GM21529 (cell line): ENCODE measurements around the gene PEX26.
"Not testable (repeated sequence)": the region's sequence is repeated elsewhere in the genome, so short reads cannot be mapped to it uniquely, and the experiment has no call there.

Source experiments
- ATAC-seq: cut with Tn5 transposase; IDR thresholded peaks from one replicate; pipeline ENCODE4 v1.9.1; 2021; ENCODE audit not compliant: unreplicated experiment

PEX26 gene

GRCh38 chr22:18070556-18071306 lies 7.1 kb upstream of the PEX26 start:
- ATAC-seq = no peak

- not testable (repeated sequence) for ATAC-seq
These were observed 6.4 kb upstream of the PEX26 start for GRCh38 chr22:18071307-18071967.

- ATAC-seq = no peak
These were observed 5.9 kb upstream of the PEX26 start for GRCh38 chr22:18071968-18072310.

- ATAC-seq = no peak
These were observed 4.3 kb upstream of the PEX26 start for GRCh38 chr22:18073467-18073866.

GRCh38 chr22:18073927-18074326 lies 3.9 kb upstream of the PEX26 start:
- not testable (repeated sequence) for ATAC-seq

GRCh38 chr22:18075101-18075719 lies 2.6 kb upstream of the PEX26 start:
- ATAC-seq = no peak

- no peak for ATAC-seq
These were observed 1.9 kb upstream of the PEX26 start for GRCh38 chr22:18075720-18076497.

GRCh38 chr22:18077087-18077638 lies 627 bp upstream of the PEX26 start:
- no peak for ATAC-seq

GRCh38 chr22:18078329-18079041 lies 695 bp downstream of the PEX26 start:
- peak; percentile 22 for ATAC-seq

GRCh38 chr22:18079706-18080233 lies 2.0 kb downstream of the PEX26 start:
- no peak for ATAC-seq

- no peak for ATAC-seq
These were observed 3.6 kb downstream of the PEX26 start for GRCh38 chr22:18081416-18081815.

GRCh38 chr22:18082467-18082866 lies 4.7 kb downstream of the PEX26 start:
- no peak for ATAC-seq

GRCh38 chr22:18083406-18083805 lies 5.6 kb downstream of the PEX26 start:
- ATAC-seq = no peak

- ATAC-seq = no peak
These were observed 7.4 kb downstream of the PEX26 start for GRCh38 chr22:18085188-18085587.

- no peak for ATAC-seq
These were observed 9.6 kb downstream of the PEX26 start for GRCh38 chr22:18087350-18087855.

GRCh38 chr22:18088825-18089568 lies 11.2 kb downstream of the PEX26 start:
- no peak for ATAC-seq

- no peak for ATAC-seq
These were observed 12.5 kb downstream of the PEX26 start for GRCh38 chr22:18090286-18090685.

GRCh38 chr22:18091478-18091877 lies 13.7 kb downstream of the PEX26 start:
- no peak for ATAC-seq

- no peak for ATAC-seq
These were observed 14.2 kb downstream of the PEX26 start for GRCh38 chr22:18091916-18092526.
